GM12878 (cell line): ENCODE data around the gene ATP5PO. TPM values are rescaled to one million over a fixed set of nuclear protein-coding genes. Genes with fewer than 3 reads are reported as not detected.

ENCODE experiments used
- ATAC-seq: fragments of 200-7000 bp; cut with Tn5 transposase; 3 replicates; pipeline ENCODE4 v1.9.1; 2020; ENCODE audit warnings: mild to moderate bottlenecking, moderate library complexity
- BruUV-seq: library from RNA; stranded (reverse); fragments of 400-500 nt; replicated peaks from 2 replicates; lab custom pipeline; 2021; lab: Mats Ljungman, UMichigan
- CTCF ChIA-PET: fragments of 300-600 bp; sonication (Branson Sonifier 250); formaldehyde crosslinking; extraction: SDS; loops from one replicate; lab custom pipeline; 2021; ENCODE audit warnings: inconsistent platforms; lab: Yijun Ruan, JAX
- POLR2A ChIA-PET: fragments of 350-600 bp; formaldehyde crosslinking; extraction: SDS; loops from one replicate; lab custom pipeline; 2021; ENCODE audit warnings: inconsistent platforms; lab: Charles Lee
- RAD21 ChIA-PET: fragments of 300-600 bp; sonication (Branson Sonifier 250); formaldehyde crosslinking; loops from one replicate; lab custom pipeline; 2023; ENCODE audit warnings: antibody characterized with exemption; ENCODE audit not compliant: unreplicated experiment; lab: Charles Lee
- SMC1A ChIA-PET: fragments of 300-600 bp; sonication (Branson Sonifier 250); formaldehyde crosslinking; loops from one replicate; lab custom pipeline; 2023; ENCODE audit not compliant: unreplicated experiment, uncharacterized antibody; lab: Charles Lee
- DNase-seq: peaks from one replicate; pipeline ENCODE4 v3.0.0-alpha.2; 2011; ENCODE audit warnings: low read depth, low spot score
- FAIRE-seq: peaks from 3 replicates; lab custom pipeline; 2011; peaks lifted over from hg19 to GRCh38; lab: Jason Lieb, UNC
- H2AFZ ChIP-seq: 2 replicates; pipeline ENCODE4 v1.6.0; 2011; ENCODE audit warnings: low read depth, low read length, control low read depth; ENCODE audit not compliant: control insufficient read depth
- H3K27ac ChIP-seq: 2 replicates; pipeline ENCODE4 v1.5.1; 2011; ENCODE audit warnings: control low read depth; ENCODE audit not compliant: control insufficient read depth, insufficient read depth
- H3K27me3 ChIP-seq, 2 experiments: replicated peaks in 1 of 2; 2 replicates each; pipeline versions ENCODE4 v1.6.0 to v1.6.1; 2011; ENCODE audit warnings: low read length in 1 of 2; ENCODE audit not compliant: control insufficient read depth in 2 of 2, insufficient read depth in 2 of 2
- H3K36me3 ChIP-seq, 2 experiments: 2 replicates each; pipeline ENCODE4 v1.5.1; 2011; ENCODE audit warnings: low read length in 1 of 2; ENCODE audit not compliant: control insufficient read depth in 2 of 2, insufficient read depth in 2 of 2
- H3K4me1 ChIP-seq: 2 replicates; pipeline ENCODE4 v1.6.1; 2011; ENCODE audit warnings: mild to moderate bottlenecking, low read length, moderate library complexity, mixed read lengths; ENCODE audit not compliant: control insufficient read depth, insufficient read depth
- H3K4me2 ChIP-seq: 2 replicates; pipeline ENCODE4 v1.6.0; 2011; ENCODE audit warnings: control low read depth; ENCODE audit not compliant: control insufficient read depth, insufficient read depth
- H3K4me3 ChIP-seq: fragments of 200-600 bp; sonication (generic); 2 replicates; pipeline ENCODE4 v1.5.1; 2016
- H3K79me2 ChIP-seq: 2 replicates; pipeline ENCODE4 v1.6.0; 2011; ENCODE audit warnings: low read length; ENCODE audit not compliant: control insufficient read depth, insufficient read depth
- H3K9ac ChIP-seq: 2 replicates; pipeline ENCODE4 v1.8.0; 2011; ENCODE audit warnings: low read length, control low read depth, mixed read lengths; ENCODE audit not compliant: control insufficient read depth, insufficient read depth
- H3K9me3 ChIP-seq: replicated peaks from 3 replicates; pipeline ENCODE4 v1.5.1; 2011; ENCODE audit warnings: mild to moderate bottlenecking, low read length; ENCODE audit not compliant: control insufficient read depth, insufficient read depth
- H4K20me1 ChIP-seq: 2 replicates; pipeline ENCODE4 v1.6.0; 2011; ENCODE audit not compliant: control insufficient read depth, insufficient read depth
- CHD1 ChIP-seq: IDR thresholded peaks from 2 replicates; pipeline ENCODE4 v1.6.1; 2012; ENCODE audit warnings: low read depth, low read length, improper control_type of control experiment
- CTCF ChIP-seq, 3 experiments: IDR thresholded peaks in 2 of 3; conservative IDR thresholded peaks in 1 of 3; 2 replicates each; pipeline ENCODE4 v1.5.1; 2011; ENCODE audit warnings: low read depth in 3 of 3, low read length in 3 of 3, mild to moderate bottlenecking in 3 of 3, control low read depth in 2 of 3, moderate library complexity in 2 of 3, inconsistent platforms in 1 of 3, mixed read lengths in 1 of 3; ENCODE audit not compliant: control insufficient read depth in 2 of 3, insufficient read depth in 1 of 3; ENCODE audit errors: extremely low read depth in 1 of 3
- EED ChIP-seq: sonication (generic); IDR thresholded peaks from 2 replicates; pipeline ENCODE4 v1.6.1; 2016; ENCODE audit warnings: antibody characterized with exemption, low read depth
- GATAD2B ChIP-seq: fragments of 450-650 bp; conservative IDR thresholded peaks from 2 replicates; pipeline ENCODE4 v1.6.1; 2017; ENCODE audit warnings: low read depth, mild to moderate bottlenecking, moderate library complexity
- HCFC1 ChIP-seq: fragments of 150-350 bp; IDR thresholded peaks from 2 replicates; pipeline ENCODE4 v1.6.1; 2014; ENCODE audit warnings: low read length
- MEF2A ChIP-seq: IDR thresholded peaks from 2 replicates; pipeline ENCODE4 v1.6.1; 2011; ENCODE audit warnings: low read depth, mild to moderate bottlenecking, low read length, moderate library complexity; ENCODE audit not compliant: insufficient read depth
- MYC ChIP-seq: IDR thresholded peaks from 2 replicates; pipeline ENCODE4 v1.6.1; 2011; ENCODE audit warnings: mild to moderate bottlenecking, low read length, moderate library complexity, inconsistent platforms; ENCODE audit not compliant: insufficient read depth, insufficient replicate concordance, insufficient read length, severe bottlenecking
- PML ChIP-seq: IDR thresholded peaks from 2 replicates; pipeline ENCODE4 v1.6.1; 2012; ENCODE audit warnings: low read length, inconsistent platforms
- POLR2AphosphoS2 ChIP-seq: IDR thresholded peaks from 2 replicates; pipeline ENCODE4 v1.6.1; 2011; ENCODE audit warnings: low read depth, mild to moderate bottlenecking, low read length, improper control_type of control experiment, moderate library complexity
- RCOR1 ChIP-seq: conservative IDR thresholded peaks from 2 replicates; pipeline ENCODE4 v1.6.1; 2012; ENCODE audit warnings: low read depth, low read length, improper control_type of control experiment
- SMAD1 ChIP-seq: fragments of 450-650 bp; IDR thresholded peaks from 2 replicates; pipeline ENCODE4 v1.6.1; 2018; ENCODE audit warnings: mild to moderate bottlenecking, low read depth; ENCODE audit not compliant: partially characterized antibody
- SREBF1 ChIP-seq: IDR thresholded peaks from 2 replicates; pipeline ENCODE4 v1.6.1; 2012; ENCODE audit warnings: mild to moderate bottlenecking, low read length
- STAT3 ChIP-seq: IDR thresholded peaks from 2 replicates; pipeline ENCODE4 v1.6.1; 2011; ENCODE audit warnings: low read depth, low read length, improper control_type of control experiment
- TAF1 ChIP-seq: IDR thresholded peaks from 2 replicates; pipeline ENCODE4 v1.6.1; 2011; ENCODE audit warnings: mild to moderate bottlenecking, low read depth, low read length, borderline replicate concordance
- TARDBP ChIP-seq: IDR thresholded peaks from 2 replicates; pipeline ENCODE4 v1.6.1; 2016; ENCODE audit warnings: borderline replicate concordance
- TCF7 ChIP-seq: IDR thresholded peaks from 2 replicates; pipeline ENCODE4 v1.6.1; 2014; ENCODE audit warnings: antibody characterized with exemption, borderline replicate concordance
- YBX1 ChIP-seq: fragments of 450-650 bp; IDR thresholded peaks from 2 replicates; pipeline ENCODE4 v1.6.1; 2016; ENCODE audit warnings: antibody characterized with exemption
- ZNF207 ChIP-seq: fragments of 450-650 bp; IDR thresholded peaks from 2 replicates; pipeline ENCODE4 v1.6.1; 2014; ENCODE audit warnings: antibody characterized with exemption, mild to moderate bottlenecking, borderline replicate concordance
- WGBS: methylation state at CpG from one replicate; pipeline ENCODE4 v1.1.6; 2016; ENCODE audit warnings: low lambda C conversion rate; ENCODE audit not compliant: insufficient replicate concordance, insufficient coverage; ENCODE audit errors: missing lambda C conversion rate; 5-methylcytosine and 5-hydroxymethylcytosine counted together
- in situ Hi-C: fragments of 300-500 bp; cut with MboI; formaldehyde crosslinking; loops from 9 replicates; pipeline ENCODE4 v1.14.3; 2018; ENCODE audit warnings: mixed read lengths
- intact Hi-C: fragments of 100-400 bp; cut with micrococcal nuclease; formaldehyde crosslinking; loops from one replicate; pipeline ENCODE4 v1.14.2; 2022; ENCODE audit not compliant: unreplicated experiment
- polyA plus RNA-seq, 11 experiments: library from polyadenylated mRNA; depleted of rRNA in 4 of 11; unstranded in 6 of 11; stranded (reverse) in 5 of 11; fragments of >200 nt; fragmentation: Nextera tagmentation in 4 of 11; fragmentation: Illumina TruSeq in 1 of 11; extraction: Ambion mirVana in 4 of 11; extraction: Trizol in 1 of 11; gene quantifications; 1 replicate in 1 of 11; 2 replicates in 10 of 11; pipeline versions ENCODE4 v1.2.1 to v1.2.3, GENCODE V29; 2011 to 2016; ENCODE audit warnings: inconsistent platforms in 2 of 11, missing spikeins in 2 of 11, low read depth in 1 of 11
- total RNA-seq, 4 experiments: library from RNA; depleted of rRNA in 3 of 4; stranded (reverse); fragments of >200 nt in 3 of 4; fragmentation: Illumina TruSeq in 1 of 4; extraction: Trizol in 1 of 4; gene quantifications; 2 replicates each; pipeline versions ENCODE4 v1.2.1 to v1.2.3, GENCODE V29; 2013 to 2021
- TF ChIP-seq, protein P1 (sequence below): fragments of 450-650 bp; IDR thresholded peaks from 2 replicates; pipeline ENCODE4 v1.6.1; 2017; ENCODE audit warnings: mild to moderate bottlenecking, moderate library complexity

ATP5PO gene
- total and polyA plus RNA-seq, 10 of the 15 experiments (the other 5 are each of a cell fraction or from before 2014, with no cell fraction given) = 251 to 1,656 (median 470) TPM

DNA sequence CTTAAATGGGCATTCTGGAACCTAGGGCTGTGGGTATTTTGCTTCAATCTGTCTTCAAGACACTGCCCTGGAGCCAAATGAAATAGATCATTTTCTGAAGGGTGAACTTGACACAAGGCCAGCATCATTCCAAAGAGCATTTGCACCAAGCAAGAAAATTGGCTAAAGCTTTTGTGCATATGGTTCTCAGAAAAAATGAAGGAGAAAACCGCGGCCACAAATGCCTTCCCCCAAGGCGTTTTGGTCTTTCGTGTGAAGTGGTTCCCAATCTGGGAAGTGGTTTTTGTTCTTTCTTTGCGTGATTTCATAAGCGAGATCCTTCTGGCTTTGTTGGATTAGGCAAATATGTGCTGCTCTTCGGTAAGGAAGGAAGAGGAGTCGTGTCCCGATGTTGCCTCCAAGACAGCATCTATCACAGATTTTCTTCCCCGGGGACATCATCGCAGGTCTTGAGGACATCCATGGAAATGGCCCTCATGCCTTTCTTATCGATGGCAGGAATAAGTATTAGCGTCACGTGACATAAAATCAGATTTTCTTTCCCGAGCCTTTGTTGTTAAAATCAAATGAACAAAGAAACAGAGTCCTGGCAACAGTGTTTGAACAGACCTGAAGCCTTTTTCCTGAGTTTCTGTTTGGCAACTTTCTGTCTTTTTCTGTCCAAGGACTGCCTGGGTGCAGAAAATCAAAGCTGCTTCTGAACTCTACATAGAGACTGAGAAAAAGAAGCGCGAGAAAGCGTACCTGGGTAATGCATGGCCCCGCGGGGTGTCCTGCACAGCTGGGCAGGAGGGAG lies 31.0 kb downstream of the ATP5PO start (continued):
- TF ChIP-seq MYC (no peak), TCF7 (no peak), ZNF207 (no peak), TARDBP (no peak), HCFC1 (no peak), CTCF (IDR thresholded peaks at IDR 0.05 in 2 of 3, conservative IDR thresholded peaks at IDR 0.05 in 1 of 3; ENCODE audit: control insufficient read depth in 2 of 3, extremely low read depth in 1 of 3, insufficient read depth in 1 of 3, low read depth in 3 of 3, low read length in 3 of 3) (no peak)

DNA sequence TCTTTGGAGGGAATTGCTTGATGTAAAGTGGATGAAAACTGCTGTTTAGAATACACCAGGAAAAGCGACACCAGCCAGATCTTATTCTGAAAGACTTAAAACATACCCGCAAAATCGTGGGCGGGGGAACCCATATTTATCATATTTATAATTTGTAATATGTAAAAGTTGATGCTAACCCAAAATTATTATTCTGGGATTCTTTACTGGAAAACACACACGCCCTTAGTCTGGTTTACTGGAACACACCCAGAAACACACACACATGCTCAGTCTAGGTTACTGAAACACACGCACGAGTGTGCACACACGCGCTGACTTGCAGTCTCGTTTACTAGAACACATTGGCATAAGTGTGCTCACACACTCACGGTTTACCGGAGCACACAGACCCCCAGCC lies 32.5 kb downstream of the ATP5PO start:
- no peak overlapping the region for H3K27ac ChIP-seq
- H3K9me3 ChIP-seq = no peaks in the 10 kb centered on the region
- BruUV-seq = no TSS peak
- no peaks in the 10 kb centered on the region for H3K4me1 ChIP-seq
- DNase-seq = no peak
- 77% methylated on average over 12 of the region's 12 CpGs for WGBS
- SMC1A ChIA-PET = no interaction called here
- in situ Hi-C loops = no loop called here
- ATAC-seq = no peak
- POLR2A ChIA-PET = no interaction called here
- no peak overlapping the region for H3K4me2 ChIP-seq
- H3K36me3 ChIP-seq = no peaks in the 10 kb centered on the region
- H3K27me3 ChIP-seq = peaks cover 0 to 6% of the 10 kb centered on the region in 2 experiments; a peak in 2 of 4 replicates
- H4K20me1 ChIP-seq = no peaks in the 10 kb centered on the region
- no peaks in the 10 kb centered on the region for H3K79me2 ChIP-seq
- CTCF ChIA-PET = no interaction called here
- RAD21 ChIA-PET = no interaction called here
- H3K4me3 ChIP-seq = no peak overlapping the region
- no peak overlapping the region for H2AFZ ChIP-seq
- intact Hi-C loops = no loop called here
- no peak for FAIRE-seq
- H3K9ac ChIP-seq = no peak overlapping the region
- no peak for TF ChIP-seq STAT3
- no peak for TF ChIP-seq TAF1
- TF ChIP-seq GATAD2B = no peak
- TF ChIP-seq EED = no peak
- no peak for TF ChIP-seq SMAD1
- TF ChIP-seq RCOR1 = no peak
- TF ChIP-seq POLR2AphosphoS2 = no peak
- TF ChIP-seq PML = no peak
- no peak for TF ChIP-seq CHD1
- TF ChIP-seq, protein P1, sequence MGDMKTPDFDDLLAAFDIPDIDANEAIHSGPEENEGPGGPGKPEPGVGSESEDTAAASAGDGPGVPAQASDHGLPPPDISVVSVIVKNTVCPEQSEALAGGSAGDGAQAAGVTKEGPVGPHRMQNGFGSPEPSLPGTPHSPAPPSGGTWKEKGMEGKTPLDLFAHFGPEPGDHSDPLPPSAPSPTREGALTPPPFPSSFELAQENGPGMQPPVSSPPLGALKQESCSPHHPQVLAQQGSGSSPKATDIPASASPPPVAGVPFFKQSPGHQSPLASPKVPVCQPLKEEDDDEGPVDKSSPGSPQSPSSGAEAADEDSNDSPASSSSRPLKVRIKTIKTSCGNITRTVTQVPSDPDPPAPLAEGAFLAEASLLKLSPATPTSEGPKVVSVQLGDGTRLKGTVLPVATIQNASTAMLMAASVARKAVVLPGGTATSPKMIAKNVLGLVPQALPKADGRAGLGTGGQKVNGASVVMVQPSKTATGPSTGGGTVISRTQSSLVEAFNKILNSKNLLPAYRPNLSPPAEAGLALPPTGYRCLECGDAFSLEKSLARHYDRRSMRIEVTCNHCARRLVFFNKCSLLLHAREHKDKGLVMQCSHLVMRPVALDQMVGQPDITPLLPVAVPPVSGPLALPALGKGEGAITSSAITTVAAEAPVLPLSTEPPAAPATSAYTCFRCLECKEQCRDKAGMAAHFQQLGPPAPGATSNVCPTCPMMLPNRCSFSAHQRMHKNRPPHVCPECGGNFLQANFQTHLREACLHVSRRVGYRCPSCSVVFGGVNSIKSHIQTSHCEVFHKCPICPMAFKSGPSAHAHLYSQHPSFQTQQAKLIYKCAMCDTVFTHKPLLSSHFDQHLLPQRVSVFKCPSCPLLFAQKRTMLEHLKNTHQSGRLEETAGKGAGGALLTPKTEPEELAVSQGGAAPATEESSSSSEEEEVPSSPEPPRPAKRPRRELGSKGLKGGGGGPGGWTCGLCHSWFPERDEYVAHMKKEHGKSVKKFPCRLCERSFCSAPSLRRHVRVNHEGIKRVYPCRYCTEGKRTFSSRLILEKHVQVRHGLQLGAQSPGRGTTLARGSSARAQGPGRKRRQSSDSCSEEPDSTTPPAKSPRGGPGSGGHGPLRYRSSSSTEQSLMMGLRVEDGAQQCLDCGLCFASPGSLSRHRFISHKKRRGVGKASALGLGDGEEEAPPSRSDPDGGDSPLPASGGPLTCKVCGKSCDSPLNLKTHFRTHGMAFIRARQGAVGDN = no peak
- no peak for TF ChIP-seq MEF2A
- TF ChIP-seq YBX1 = no peak
- TF ChIP-seq SREBF1 = no peak
